OCI-LY3 (cell line): ENCODE results near the gene LRRC8D.
"Not testable (repeated sequence)": the region's sequence is repeated elsewhere in the genome, so short reads cannot be mapped to it uniquely, and the experiment has no call there.

Source experiments
- EZH2phosphoT487 ChIP-seq: fragments of 200-600 bp; shearing (Covaris generic); IDR thresholded peaks from 2 replicates; pipeline ENCODE4 v1.6.1; 2018; ENCODE audit warnings: antibody characterized with exemption, mixed run types, low read depth
- TF ChIP-seq, protein P1 (sequence below): fragments of 200-600, 300-600 bp; sonication (generic); IDR thresholded peaks from 2 replicates; pipeline ENCODE4 v1.5.1; 2014; ENCODE audit warnings: antibody characterized with exemption, low read length, low read depth

DNA sequence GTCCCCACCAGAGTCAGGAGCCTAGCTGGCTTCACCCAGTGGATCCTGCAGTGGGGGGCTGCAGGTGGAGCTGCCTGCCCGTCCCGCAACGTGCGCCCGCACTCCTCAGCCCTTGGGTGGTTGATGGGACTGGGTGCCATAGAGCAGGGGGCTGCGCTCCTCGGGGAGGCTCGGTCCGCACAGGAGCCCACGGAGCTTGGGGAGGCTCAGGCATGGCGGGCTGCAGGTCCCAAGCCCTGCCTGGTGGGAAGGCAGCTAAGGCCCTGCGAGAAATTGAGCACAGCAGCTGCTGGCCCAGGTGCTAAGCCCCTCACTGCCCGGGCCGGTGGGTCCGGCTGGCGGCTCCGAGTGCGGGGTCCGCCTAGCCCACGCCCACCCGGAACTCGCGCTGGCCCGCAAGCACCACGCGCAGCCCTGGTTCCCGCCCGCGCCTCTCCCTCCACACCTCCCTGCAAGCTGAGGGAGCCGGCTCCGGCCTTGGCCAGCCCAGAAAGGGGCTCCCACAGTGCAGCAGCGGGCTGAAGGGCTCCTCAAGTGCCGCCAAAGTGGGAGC, 163.8 kb downstream of the LRRC8D start:
- TF ChIP-seq, protein P1, sequence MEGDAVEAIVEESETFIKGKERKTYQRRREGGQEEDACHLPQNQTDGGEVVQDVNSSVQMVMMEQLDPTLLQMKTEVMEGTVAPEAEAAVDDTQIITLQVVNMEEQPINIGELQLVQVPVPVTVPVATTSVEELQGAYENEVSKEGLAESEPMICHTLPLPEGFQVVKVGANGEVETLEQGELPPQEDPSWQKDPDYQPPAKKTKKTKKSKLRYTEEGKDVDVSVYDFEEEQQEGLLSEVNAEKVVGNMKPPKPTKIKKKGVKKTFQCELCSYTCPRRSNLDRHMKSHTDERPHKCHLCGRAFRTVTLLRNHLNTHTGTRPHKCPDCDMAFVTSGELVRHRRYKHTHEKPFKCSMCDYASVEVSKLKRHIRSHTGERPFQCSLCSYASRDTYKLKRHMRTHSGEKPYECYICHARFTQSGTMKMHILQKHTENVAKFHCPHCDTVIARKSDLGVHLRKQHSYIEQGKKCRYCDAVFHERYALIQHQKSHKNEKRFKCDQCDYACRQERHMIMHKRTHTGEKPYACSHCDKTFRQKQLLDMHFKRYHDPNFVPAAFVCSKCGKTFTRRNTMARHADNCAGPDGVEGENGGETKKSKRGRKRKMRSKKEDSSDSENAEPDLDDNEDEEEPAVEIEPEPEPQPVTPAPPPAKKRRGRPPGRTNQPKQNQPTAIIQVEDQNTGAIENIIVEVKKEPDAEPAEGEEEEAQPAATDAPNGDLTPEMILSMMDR: not testable (repeated sequence)
- not testable (repeated sequence) for TF ChIP-seq EZH2phosphoT487
